HG03108 (cell line): ENCODE measurements around the gene HOXA7.

ENCODE experiments used
- ATAC-seq: cut with Tn5 transposase; IDR thresholded peaks from one replicate; pipeline ENCODE4 v1.9.1; 2021; ENCODE audit warnings: moderate library complexity; ENCODE audit not compliant: unreplicated experiment

The HOXA7 gene

DNA sequence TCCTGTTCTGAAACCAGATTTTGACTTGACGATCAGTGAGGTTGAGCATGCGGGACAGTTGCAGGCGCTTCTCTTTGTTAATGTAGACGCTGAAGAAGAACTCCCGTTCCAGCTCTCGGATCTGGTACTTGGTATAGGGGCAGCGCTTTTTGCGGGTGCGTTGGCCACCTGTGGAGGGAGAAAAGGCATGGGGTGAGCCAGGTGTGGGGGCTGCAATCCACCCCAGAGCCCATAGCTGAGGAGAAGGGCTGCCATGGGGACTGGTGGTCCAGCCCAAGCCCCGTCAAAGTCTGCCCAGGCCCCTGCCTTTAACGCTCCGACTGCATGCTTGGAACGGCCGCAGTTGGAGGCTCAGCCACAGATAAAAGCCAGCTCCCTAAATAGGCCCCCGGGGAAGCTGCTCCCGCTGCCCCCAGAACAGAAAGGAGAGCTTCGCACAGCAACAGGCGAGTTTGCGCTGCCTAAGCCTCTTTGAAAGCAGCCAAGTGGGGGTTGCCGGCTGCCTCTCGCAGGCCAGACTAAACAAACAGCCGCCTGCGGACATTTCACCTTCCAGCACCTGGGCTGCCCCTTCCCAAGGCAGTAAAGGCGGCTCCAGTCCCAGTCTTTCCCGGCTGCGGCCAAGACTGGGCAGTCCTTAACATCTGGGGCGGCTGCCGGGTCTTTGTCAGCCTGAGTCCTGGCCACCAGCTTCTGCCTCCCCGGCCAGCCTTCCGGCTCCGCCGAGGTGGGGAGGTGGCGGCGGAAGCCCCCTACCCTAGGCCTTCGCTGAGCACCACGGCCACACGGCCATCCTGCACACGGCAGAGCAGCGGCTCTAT lies 26.6 kb upstream of the HOXA7 start:
- no peak for ATAC-seq

GRCh38 chr7:27182285-27182841 lies 25.9 kb upstream of the HOXA7 start:
- ATAC-seq = no peak

GRCh38 chr7:27181795-27182275 lies 25.4 kb upstream of the HOXA7 start:
- ATAC-seq = no peak

GRCh38 chr7:27180431-27181420 lies 24.3 kb upstream of the HOXA7 start:
- ATAC-seq = no peak

GRCh38 chr7:27179503-27180430 lies 23.3 kb upstream of the HOXA7 start:
- ATAC-seq = no peak

GRCh38 chr7:27179030-27179429 lies 22.6 kb upstream of the HOXA7 start:
- no peak for ATAC-seq

- ATAC-seq = no peak
Measured at GRCh38 chr7:27178366-27178765, 21.9 kb upstream of the HOXA7 start.

DNA sequence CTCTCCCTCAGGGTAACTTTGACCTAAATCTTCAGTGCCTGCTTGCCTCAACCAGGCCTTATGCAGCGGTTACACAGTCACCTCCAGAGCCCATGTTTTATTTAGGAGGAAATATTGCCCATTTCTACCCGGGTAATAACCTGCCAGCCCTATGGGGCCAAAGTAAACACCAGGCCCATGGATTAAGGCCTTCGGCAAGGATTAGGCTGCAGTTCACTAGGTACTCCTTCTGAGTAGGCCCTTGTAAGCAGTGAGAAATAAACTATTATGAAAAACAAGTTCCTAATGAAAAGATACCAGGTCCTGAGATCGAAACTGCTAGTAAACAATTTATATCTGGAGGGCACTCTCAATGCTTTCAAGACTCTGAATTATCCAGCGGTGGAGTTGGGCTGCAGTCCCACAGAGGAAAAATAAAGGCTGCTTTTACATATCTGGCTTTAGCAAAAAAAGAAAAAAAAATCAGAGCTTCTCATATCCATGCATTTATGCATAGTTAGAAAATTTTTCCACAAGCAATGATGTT lies 21.4 kb upstream of the HOXA7 start:
- no peak for ATAC-seq

GRCh38 chr7:27176962-27177794 lies 20.7 kb upstream of the HOXA7 start:
- no peak for ATAC-seq

DNA sequence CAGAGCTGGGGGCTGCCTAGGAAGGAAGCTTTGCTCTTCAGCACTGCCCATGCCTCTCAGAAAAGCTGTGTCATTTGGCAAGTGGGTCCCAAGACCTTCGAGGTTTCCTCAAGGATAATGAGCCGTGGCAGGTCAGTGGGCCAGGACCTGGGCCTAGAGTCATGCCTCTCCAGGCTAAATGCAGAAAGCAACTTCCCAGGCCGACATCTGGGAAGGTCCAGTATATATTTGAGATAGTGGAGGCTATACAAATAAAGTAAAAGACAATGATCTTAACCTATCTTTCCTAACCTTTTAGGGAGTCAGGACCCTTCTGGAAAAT lies 20.0 kb upstream of the HOXA7 start:
- no peak for ATAC-seq

DNA sequence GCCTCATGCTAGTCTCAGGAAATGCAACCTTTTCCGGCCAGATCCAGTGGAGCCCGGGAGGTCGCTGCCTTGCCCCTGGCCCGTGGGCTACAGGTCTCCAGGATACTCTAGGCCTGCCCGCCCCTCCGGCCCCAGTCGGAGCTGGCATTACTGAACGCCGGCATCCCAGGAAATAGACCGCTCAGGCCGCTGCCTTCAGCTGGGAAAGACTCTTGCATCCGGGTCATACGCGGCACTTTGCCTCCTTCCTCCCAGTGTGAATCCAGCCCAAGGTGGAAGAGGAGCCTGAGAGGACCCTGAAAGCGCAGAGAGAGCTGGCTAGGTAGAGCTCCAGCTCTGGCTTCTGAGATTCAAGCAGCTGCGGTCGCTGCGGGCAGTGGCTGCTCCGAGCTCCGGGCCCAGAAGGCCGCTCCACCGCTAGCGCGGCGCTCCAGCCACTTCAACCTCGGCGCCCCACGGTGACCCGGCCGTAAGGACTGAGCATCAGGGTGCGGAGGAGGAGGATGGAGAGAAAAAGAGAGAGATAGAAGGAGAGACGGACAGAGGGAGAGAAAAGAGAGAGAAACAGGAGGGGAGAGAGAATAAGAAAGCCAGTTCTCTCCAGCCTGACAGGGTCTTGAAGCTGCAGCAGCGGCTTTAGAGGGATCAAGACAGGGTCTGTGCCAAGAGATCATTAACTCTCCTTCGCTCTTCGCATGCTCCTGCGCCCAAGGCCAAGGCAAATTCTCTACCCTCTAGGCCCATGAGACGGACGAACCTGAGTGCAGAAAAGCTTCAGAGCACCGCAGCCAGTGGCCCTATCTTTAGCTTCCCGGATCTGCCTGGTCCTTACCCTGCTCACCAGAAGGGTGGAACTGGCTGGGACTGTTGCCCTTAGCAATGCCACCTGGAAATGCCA lies 19.4 kb upstream of the HOXA7 start:
- no peak for ATAC-seq

GRCh38 chr7:27174874-27175625 lies 18.6 kb upstream of the HOXA7 start:
- no peak for ATAC-seq

GRCh38 chr7:27173956-27174873 lies 17.7 kb upstream of the HOXA7 start, which contains the start of gene HOXA10:
Gene HOXA10 (minus strand): TSS chr7:27174320. CDS start chr7:27174306, 14 bp downstream.
- ATAC-seq = no peak

- ATAC-seq = no peak
Measured at GRCh38 chr7:27173511-27173955, 17.1 kb upstream of the HOXA7 start.

- ATAC-seq = no peak
Measured at GRCh38 chr7:27172823-27173510, 16.5 kb upstream of the HOXA7 start.

DNA sequence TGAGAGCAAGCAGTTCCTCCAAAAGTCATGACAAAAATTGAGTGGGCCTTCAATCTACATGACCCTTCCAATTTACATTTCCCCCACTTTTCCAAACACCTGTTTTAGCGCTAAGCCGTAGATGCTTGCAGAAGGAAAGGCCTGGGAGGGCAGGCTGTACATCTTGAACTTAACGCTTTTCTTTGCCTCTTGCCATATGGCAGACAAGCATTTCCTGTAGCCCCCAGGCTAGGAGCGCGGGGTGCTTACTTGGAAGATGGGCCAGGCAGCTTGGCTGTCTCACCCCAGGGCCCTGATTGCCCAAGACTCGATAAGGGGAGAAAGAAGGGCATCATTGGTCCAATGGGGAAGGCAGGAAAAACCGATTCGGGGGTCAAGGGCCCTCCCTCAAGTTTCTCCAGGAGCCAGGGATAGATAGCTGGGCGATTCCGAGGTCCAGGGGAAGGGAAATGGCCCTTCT lies 15.9 kb upstream of the HOXA7 start:
- ATAC-seq = no peak
